Adipocyte (in vitro differentiated cells): ENCODE measurements around the gene CDYL.

Source experiments
- DNase-seq: peaks from one replicate; pipeline ENCODE4 v3.0.0-alpha.2; 2015; ENCODE audit warnings: low read depth
- H3K27me3 ChIP-seq: replicated peaks from 2 replicates; pipeline ENCODE4 v1.7.0; 2013; ENCODE audit warnings: mild to moderate bottlenecking, low read length, moderate library complexity; ENCODE audit not compliant: control insufficient read depth, insufficient read depth
- H3K36me3 ChIP-seq: 2 replicates; pipeline ENCODE4 v1.7.0; 2013; ENCODE audit warnings: low read length, mild to moderate bottlenecking, moderate library complexity; ENCODE audit not compliant: control insufficient read depth, insufficient read depth, severe bottlenecking
- H3K4me1 ChIP-seq: 2 replicates; pipeline ENCODE4 v1.7.0; 2013; ENCODE audit warnings: mild to moderate bottlenecking, low read length, moderate library complexity; ENCODE audit not compliant: control insufficient read depth, insufficient read depth
- H3K4me3 ChIP-seq: 2 replicates; pipeline ENCODE4 v1.7.0; 2013; ENCODE audit warnings: mild to moderate bottlenecking, low read length, moderate library complexity
- H3K9ac ChIP-seq: 2 replicates; pipeline ENCODE4 v1.7.0; 2013; ENCODE audit warnings: mild to moderate bottlenecking, low read length, moderate library complexity
- H3K9me3 ChIP-seq: 2 replicates; pipeline ENCODE4 v1.7.0; 2013; ENCODE audit warnings: mild to moderate bottlenecking, low read length, moderate library complexity; ENCODE audit not compliant: control insufficient read depth

Gene CDYL

DNA sequence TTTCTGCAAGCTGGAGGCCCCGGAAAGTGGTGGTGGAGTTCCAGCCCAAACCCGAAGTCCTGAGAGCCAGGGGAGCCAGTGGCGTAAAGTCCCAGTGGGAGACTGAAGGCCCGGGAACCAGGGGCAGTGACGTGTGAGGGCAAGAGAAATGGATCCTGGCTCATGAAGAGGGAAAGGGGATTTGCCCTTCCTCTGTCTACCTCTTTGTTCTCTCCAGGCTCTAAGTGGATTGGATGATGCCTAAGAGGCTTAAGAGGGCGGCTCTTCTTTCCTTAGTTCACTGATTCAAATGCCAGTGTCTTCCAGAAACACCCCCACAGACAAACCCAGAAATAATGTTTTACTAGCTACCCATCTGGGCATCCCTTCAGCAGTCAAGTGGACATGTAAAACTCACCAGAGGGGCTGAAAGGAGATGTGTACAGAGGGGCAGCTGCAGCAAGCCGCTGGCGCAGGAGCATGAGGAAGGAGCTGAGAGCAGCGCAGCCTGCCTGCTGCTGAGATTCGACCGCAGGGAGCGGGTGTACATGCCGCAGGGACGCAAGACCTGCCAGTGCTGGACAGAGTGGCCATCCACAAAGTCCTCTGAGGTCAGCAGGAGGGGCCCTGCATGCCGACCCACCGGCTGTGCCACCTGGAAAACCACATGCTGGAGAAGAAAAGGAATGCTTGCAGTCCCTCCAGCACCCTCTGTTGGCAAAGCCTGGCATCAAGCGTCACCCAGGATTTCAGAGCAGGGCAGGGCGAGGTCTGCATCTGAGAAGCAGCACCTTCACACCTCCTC lies 29.5 kb downstream of the CDYL start:
- Histone ChIP-seq H3K4me3 (no peak overlapping the region), H3K27me3 (no peaks in the 10 kb centered on the region), H3K36me3 (no peaks in the 10 kb centered on the region), H3K9me3 (peaks cover 5% of the 10 kb centered on the region), H3K4me1 (peaks cover 9% of the 10 kb centered on the region), H3K9ac (no peak overlapping the region)
- peak; percentile 58 for DNase-seq

DNA sequence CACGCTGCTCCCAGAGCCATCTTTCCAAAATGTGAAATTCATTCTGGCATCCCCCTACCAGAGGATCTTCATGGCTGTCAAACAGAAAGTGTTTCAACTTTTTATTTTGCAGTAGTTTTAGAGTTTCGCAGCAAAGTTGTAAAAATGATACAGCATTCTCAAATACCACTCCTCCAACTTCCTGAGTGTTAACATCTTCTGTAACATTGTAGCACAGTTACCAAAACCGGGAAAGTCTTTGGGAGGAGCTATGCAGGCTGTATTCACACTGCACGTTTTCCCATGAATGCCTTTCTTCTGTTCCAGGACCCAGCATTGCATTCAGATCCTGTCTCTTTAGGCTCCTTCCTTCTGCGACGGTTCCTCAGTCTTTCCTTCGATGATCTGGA lies 30.1 kb downstream of the CDYL start:
- Histone ChIP-seq H3K9ac (no peak overlapping the region), H3K4me1 (peaks cover 9% of the 10 kb centered on the region), H3K27me3 (no peaks in the 10 kb centered on the region), H3K4me3 (no peak overlapping the region), H3K9me3 (peaks cover under 1% of the 10 kb centered on the region), H3K36me3 (no peaks in the 10 kb centered on the region)
- no peak for DNase-seq

DNA sequence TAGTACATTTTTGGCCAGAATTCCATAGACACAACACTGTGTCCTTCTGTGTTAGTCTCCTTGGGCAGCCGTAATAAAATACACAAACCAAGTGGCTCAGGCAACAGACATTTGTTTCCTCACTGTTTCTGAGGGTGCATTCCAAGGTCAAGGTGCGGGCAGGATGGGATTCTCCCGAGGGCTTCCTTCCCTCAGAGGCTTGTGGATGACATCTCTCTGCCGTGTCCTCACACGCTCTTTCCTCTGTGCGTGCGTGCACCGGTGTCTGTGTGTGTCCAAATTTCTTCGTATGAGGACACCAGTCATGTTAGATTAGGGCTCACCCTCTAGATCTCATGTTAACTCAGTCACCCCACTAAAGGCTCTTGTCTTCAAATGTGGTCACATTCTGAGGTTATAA lies 30.6 kb downstream of the CDYL start:
- H3K36me3 ChIP-seq = no peaks in the 10 kb centered on the region
- no peaks in the 10 kb centered on the region for H3K9me3 ChIP-seq
- H3K4me1 ChIP-seq = peaks cover 9% of the 10 kb centered on the region
- no peak overlapping the region for H3K4me3 ChIP-seq
- no peak for DNase-seq
- H3K27me3 ChIP-seq = no peaks in the 10 kb centered on the region
- no peak overlapping the region for H3K9ac ChIP-seq

DNA sequence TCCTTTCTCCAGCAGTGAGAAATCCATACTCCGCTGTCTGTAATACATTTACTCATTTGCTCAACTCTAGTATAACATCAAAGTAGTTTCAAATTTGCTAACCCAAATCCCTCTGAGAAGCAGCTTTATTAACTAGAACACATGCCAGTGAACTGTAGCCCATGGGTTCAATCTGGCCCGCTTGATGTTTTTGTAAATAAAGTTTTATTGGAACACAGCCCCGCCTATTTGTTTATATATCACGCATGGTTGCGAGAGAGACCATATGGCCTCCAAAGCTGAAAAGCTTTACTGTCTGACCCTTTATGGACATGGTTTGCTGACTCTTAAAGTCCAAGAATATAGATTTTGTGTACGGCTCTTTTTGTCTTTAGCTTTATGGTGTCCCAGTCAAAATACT lies 32.2 kb downstream of the CDYL start:
- Histone ChIP-seq H3K36me3 (no peaks in the 10 kb centered on the region), H3K4me1 (peaks cover 9% of the 10 kb centered on the region), H3K9me3 (no peaks in the 10 kb centered on the region), H3K4me3 (no peak overlapping the region), H3K27me3 (no peaks in the 10 kb centered on the region), H3K9ac (no peak overlapping the region)
- no peak for DNase-seq

DNA sequence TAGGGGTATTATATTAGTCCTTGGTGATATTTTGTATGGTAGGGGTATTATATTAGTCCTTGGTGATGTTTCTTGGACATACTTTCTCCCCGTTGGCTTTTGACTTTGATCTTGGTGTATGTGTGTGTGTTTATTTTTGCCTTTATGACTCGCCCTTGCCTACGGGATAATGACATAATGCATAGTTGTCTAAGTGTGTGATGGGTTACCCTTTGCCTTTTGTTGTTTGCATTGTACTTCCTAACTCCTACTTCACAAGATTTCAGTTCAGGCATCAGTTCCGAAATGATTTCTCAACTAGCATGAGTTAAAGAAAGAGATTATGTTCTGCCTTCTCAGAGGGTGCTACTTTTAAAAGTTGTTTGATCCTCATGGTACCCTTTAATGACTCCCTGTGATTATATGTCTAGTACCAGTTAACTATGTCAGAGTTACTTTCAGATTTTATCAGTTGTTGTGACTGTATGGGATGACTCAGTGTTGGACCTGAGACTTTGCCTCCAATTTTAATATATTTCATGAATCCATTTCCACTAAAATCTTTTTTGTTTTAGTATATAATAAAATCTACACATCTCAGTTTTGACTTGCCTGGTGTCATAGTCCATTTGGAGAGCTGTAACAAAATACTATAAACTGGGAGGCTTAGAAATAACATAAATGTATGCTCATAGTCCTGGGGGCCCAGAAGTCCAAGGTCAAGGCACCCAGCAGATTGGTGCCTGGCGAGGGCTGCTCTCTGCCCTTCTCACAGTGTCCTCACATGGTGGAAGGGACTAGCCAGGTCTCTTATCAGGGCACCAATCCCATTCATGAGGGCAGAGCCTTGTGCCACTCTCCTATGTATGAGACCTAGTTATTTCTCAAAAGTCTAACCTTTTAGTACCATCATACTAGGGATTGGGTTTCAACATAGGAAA lies 34.1 kb downstream of the CDYL start:
- H3K4me1 ChIP-seq = peaks cover 9% of the 10 kb centered on the region
- H3K9me3 ChIP-seq = no peaks in the 10 kb centered on the region
- no peaks in the 10 kb centered on the region for H3K36me3 ChIP-seq
- no peak overlapping the region for H3K9ac ChIP-seq
- no peaks in the 10 kb centered on the region for H3K27me3 ChIP-seq
- peak; percentile 32 for DNase-seq
- H3K4me3 ChIP-seq = no peak overlapping the region

DNA sequence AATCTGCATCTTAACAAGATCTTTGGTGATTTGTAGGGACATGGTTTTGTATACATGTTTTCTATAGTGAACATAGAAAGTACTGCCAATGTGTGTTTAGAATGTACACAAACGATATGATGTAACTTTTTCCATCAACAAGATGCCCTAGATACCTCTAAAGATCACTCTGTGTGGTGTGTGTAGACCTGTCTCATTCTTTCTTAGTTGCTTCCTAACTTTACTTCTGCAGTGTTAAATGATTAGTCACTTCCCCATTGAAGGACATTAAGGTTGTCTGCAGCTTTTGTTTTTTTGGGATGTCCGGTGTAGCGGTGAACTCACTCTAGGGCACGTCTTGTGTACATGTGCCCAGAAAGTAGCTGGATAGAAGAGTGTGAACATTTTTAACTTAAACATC lies 35.9 kb downstream of the CDYL start:
- Histone ChIP-seq H3K4me1 (peaks cover 9% of the 10 kb centered on the region), H3K4me3 (no peak overlapping the region), H3K27me3 (no peaks in the 10 kb centered on the region), H3K9ac (no peak overlapping the region), H3K9me3 (no peaks in the 10 kb centered on the region), H3K36me3 (no peaks in the 10 kb centered on the region)
- DNase-seq = no peak

DNA sequence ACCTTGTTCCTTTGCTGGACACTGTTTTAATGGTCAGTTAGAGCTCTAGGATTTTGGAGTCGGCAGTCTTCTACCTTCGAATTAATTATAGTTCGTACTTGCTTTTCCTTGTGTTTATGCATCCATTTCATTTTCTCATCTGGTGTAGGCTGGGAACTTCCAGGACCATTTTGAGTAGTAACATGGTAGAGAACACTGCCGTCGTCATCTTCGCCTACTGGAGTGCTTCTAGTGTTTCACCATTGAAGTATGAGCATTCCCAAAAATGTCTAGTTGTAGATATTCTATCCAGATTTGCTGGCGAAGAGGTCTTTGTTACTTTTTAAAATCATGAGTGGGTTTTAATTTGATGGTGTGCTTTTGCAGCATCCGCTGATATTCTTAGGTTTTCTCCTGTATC lies 36.9 kb downstream of the CDYL start:
- no peak for DNase-seq

DNA sequence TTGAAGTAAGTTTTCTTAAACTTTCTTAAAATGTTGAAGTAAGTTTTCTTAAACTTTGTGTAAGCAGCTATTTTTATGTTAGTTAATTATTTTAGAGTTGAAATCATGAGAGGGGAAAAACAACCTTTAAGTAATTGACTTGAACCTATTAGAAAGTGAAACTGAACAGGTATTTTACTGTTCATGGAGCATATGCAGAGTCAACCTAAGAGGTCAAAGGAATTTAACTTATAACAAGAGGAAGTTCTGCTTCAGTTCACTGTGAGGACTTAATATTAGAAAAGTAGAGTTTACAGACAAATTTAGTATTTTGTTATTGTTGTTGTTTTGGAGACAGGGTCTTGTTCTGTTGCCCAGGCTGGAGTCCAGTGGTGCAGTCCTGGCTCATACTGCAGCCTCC lies 38.0 kb downstream of the CDYL start:
- H3K9me3 ChIP-seq = no peaks in the 10 kb centered on the region
- no peak overlapping the region for H3K4me3 ChIP-seq
- peaks cover 9% of the 10 kb centered on the region for H3K4me1 ChIP-seq
- DNase-seq = no peak
- H3K36me3 ChIP-seq = no peaks in the 10 kb centered on the region
- no peak overlapping the region for H3K9ac ChIP-seq
- no peaks in the 10 kb centered on the region for H3K27me3 ChIP-seq

More for the DNA sequence above, 36.9 kb downstream of the CDYL start:
- H3K36me3 ChIP-seq = no peaks in the 10 kb centered on the region
- peaks cover 9% of the 10 kb centered on the region for H3K4me1 ChIP-seq
- H3K9me3 ChIP-seq = no peaks in the 10 kb centered on the region
- H3K9ac ChIP-seq = no peak overlapping the region
- no peak overlapping the region for H3K4me3 ChIP-seq
- H3K27me3 ChIP-seq = no peaks in the 10 kb centered on the region

DNA sequence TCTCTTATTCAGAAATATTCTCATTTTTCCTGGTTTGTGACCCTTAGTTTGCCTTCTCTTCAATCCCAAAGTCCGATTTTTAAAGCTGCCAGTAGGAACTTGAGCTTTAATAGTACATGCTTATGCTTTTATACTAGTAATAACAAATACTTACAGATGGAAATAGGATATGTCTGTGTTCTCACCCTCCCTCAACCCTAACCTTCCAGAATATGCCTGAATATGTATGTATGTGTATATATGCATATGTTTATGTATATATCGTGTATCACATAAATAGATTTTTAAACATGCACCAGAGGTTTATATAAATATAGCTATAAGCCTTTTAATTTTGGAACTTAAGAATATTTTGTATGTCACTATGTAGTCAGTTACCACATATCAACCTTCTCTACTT lies 38.8 kb downstream of the CDYL start:
- H3K9ac ChIP-seq = no peak overlapping the region
- H3K36me3 ChIP-seq = no peaks in the 10 kb centered on the region
- peaks cover 7% of the 10 kb centered on the region for H3K4me1 ChIP-seq
- no peaks in the 10 kb centered on the region for H3K27me3 ChIP-seq
- no peak for DNase-seq
- H3K4me3 ChIP-seq = no peak overlapping the region
- H3K9me3 ChIP-seq = no peaks in the 10 kb centered on the region

DNA sequence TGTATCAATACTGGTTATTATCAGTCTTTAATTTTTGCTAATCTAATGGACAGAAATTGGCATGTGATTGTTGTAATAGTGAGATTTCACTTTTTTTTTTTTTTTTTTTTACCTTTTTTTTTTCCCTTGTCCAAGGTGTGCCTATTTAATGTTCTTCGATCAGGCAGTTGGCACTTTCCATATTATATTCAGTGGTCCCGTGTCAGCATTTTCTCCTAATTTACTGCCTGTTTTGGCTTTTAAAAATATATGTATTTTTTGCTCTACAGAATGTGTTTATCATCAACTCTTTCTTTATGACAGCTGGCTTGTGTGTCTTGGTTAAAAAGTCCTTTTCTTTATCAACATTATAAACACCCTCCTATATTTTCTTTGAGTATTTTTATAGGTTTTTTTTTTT lies 39.4 kb downstream of the CDYL start:
- Histone ChIP-seq H3K9me3 (no peaks in the 10 kb centered on the region), H3K9ac (no peak overlapping the region), H3K4me3 (no peak overlapping the region), H3K4me1 (peaks cover 7% of the 10 kb centered on the region), H3K36me3 (no peaks in the 10 kb centered on the region), H3K27me3 (no peaks in the 10 kb centered on the region)
- DNase-seq = no peak

DNA sequence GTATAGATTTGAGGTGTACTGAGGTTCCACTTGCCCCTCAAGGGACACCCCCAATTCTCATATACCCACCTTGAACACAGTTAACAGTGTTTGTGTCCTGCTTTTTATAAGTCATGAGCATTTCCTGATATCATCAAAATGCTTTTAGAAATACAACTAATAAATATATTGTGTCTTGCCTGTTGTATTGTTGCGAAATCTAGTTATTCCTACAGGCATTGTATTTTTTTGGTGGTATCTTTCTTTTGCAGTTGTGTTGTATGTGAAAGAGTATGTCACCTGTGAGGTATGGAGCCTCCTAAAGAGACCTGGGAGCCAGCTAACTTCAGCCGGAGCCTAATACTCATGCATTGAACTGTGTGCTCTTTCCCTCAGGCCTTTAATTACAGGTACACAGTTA lies 40.7 kb downstream of the CDYL start:
- H3K9ac ChIP-seq = no peak overlapping the region
- H3K4me1 ChIP-seq = peaks cover 7% of the 10 kb centered on the region
- H3K36me3 ChIP-seq = no peaks in the 10 kb centered on the region
- no peaks in the 10 kb centered on the region for H3K27me3 ChIP-seq
- no peaks in the 10 kb centered on the region for H3K9me3 ChIP-seq
- DNase-seq = no peak
- no peak overlapping the region for H3K4me3 ChIP-seq
